SK-N-SH treated with all-trans-retinoic acid at 6 μM for 48 hours (cell line): ENCODE results near the gene REXO1.

ENCODE experiments used
- ARNTL ChIP-seq: fragments of 450-650 bp; formaldehyde crosslinking; IDR thresholded peaks from 2 replicates; pipeline ENCODE4 v1.5.0; 2020; ENCODE audit warnings: low read depth, mild to moderate bottlenecking, moderate library complexity, borderline replicate concordance
- BACH2 ChIP-seq: fragments of 250-450 bp; sonication (Bioruptor Pico); IDR thresholded peaks from 2 replicates; pipeline ENCODE4 v1.9.0; 2021; ENCODE audit warnings: mild to moderate bottlenecking, borderline replicate concordance
- CSDC2 ChIP-seq: fragments of 250-450 bp; sonication (Bioruptor Pico); IDR thresholded peaks from 2 replicates; pipeline ENCODE4 v1.5.0; 2020; ENCODE audit warnings: mild to moderate bottlenecking, moderate library complexity
- OSR1 ChIP-seq: fragments of 250-450 bp; sonication (Bioruptor Pico); IDR thresholded peaks from 2 replicates; pipeline ENCODE4 v1.8.0; 2022; ENCODE audit warnings: moderate library complexity, mild to moderate bottlenecking, inconsistent platforms
- SNAI2 ChIP-seq: fragments of 250-450 bp; sonication (Bioruptor Pico); IDR thresholded peaks from 2 replicates; pipeline ENCODE4 v1.5.0; 2020; ENCODE audit warnings: mild to moderate bottlenecking, moderate library complexity
- TOX ChIP-seq: fragments of 250-450 bp; sonication (Bioruptor Pico); IDR thresholded peaks from 2 replicates; pipeline ENCODE4 v1.8.0; 2021; ENCODE audit warnings: mild to moderate bottlenecking, moderate library complexity, borderline replicate concordance
- ZFP30 ChIP-seq: fragments of 450-650 bp; formaldehyde crosslinking; IDR thresholded peaks from 2 replicates; pipeline ENCODE4 v1.5.0; 2022; ENCODE audit warnings: mild to moderate bottlenecking, moderate library complexity
- ZNF8 ChIP-seq: fragments of 450-650 bp; formaldehyde crosslinking; IDR thresholded peaks from 2 replicates; pipeline ENCODE4 v1.5.0; 2020; ENCODE audit warnings: mild to moderate bottlenecking, moderate library complexity
- TF ChIP-seq, protein P1 (sequence below): fragments of 250-450 bp; sonication (Bioruptor Pico); IDR thresholded peaks from 2 replicates; pipeline ENCODE4 v1.5.1; 2020; ENCODE audit warnings: low read depth, mild to moderate bottlenecking, moderate library complexity
- TF ChIP-seq, protein P2 (sequence below): fragments of 250-450 bp; sonication (Bioruptor Pico); IDR thresholded peaks from 2 replicates; pipeline ENCODE4 v1.8.0; 2021; ENCODE audit warnings: low read depth, mild to moderate bottlenecking, moderate library complexity, borderline replicate concordance
- TF ChIP-seq, protein P3 (sequence below): fragments of 250-450 bp; sonication (Bioruptor Pico); IDR thresholded peaks from 2 replicates; pipeline ENCODE4 v1.8.0; 2020; ENCODE audit warnings: mild to moderate bottlenecking, moderate library complexity, borderline replicate concordance
- TF ChIP-seq, protein P4 (sequence below): fragments of 250-450 bp; sonication (Bioruptor Pico); IDR thresholded peaks from 2 replicates; pipeline ENCODE4 v1.5.1; 2021; ENCODE audit warnings: mild to moderate bottlenecking, moderate library complexity

DNA sequence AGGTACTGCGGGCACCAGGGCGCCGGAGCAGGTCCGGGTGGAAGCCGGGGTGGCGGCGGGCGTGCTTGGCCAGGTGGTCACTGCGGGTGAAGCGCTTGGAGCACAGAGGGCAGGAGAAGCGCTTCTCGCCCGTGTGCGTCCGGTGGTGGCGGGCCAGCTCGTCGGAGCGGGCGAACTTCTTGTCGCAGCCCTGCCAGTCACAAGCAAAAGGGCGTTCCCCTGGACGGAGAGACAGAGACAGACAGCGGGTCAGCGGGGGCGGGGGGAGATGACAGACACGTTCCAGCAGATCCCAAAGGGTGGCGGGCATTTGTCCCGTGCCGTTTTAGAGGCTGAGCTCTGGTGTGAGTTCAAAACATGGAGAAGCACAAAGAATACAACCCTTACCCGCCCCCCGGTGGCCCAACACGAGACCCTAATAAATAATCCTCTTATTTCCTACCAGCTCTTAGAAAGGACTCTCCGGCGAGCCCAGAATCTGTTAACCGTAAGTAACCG, 6.3 kb upstream of the REXO1 start:
- TF ChIP-seq, protein P1, sequence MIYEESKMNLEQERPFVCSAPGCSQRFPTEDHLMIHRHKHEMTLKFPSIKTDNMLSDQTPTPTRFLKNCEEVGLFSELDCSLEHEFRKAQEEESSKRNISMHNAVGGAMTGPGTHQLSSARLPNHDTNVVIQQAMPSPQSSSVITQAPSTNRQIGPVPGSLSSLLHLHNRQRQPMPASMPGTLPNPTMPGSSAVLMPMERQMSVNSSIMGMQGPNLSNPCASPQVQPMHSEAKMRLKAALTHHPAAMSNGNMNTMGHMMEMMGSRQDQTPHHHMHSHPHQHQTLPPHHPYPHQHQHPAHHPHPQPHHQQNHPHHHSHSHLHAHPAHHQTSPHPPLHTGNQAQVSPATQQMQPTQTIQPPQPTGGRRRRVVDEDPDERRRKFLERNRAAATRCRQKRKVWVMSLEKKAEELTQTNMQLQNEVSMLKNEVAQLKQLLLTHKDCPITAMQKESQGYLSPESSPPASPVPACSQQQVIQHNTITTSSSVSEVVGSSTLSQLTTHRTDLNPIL = no peak
- no peak for TF ChIP-seq OSR1 (CRISPR knock-in tag)
- TF ChIP-seq TOX = no peak
- TF ChIP-seq, protein P2, sequence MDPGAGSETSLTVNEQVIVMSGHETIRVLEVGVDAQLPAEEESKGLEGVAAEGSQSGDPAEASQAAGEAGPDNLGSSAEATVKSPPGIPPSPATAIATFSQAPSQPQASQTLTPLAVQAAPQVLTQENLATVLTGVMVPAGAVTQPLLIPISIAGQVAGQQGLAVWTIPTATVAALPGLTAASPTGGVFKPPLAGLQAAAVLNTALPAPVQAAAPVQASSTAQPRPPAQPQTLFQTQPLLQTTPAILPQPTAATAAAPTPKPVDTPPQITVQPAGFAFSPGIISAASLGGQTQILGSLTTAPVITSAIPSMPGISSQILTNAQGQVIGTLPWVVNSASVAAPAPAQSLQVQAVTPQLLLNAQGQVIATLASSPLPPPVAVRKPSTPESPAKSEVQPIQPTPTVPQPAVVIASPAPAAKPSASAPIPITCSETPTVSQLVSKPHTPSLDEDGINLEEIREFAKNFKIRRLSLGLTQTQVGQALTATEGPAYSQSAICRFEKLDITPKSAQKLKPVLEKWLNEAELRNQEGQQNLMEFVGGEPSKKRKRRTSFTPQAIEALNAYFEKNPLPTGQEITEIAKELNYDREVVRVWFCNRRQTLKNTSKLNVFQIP = no peak
- TF ChIP-seq BACH2 (CRISPR knock-in tag) = no peak
- TF ChIP-seq, protein P3, sequence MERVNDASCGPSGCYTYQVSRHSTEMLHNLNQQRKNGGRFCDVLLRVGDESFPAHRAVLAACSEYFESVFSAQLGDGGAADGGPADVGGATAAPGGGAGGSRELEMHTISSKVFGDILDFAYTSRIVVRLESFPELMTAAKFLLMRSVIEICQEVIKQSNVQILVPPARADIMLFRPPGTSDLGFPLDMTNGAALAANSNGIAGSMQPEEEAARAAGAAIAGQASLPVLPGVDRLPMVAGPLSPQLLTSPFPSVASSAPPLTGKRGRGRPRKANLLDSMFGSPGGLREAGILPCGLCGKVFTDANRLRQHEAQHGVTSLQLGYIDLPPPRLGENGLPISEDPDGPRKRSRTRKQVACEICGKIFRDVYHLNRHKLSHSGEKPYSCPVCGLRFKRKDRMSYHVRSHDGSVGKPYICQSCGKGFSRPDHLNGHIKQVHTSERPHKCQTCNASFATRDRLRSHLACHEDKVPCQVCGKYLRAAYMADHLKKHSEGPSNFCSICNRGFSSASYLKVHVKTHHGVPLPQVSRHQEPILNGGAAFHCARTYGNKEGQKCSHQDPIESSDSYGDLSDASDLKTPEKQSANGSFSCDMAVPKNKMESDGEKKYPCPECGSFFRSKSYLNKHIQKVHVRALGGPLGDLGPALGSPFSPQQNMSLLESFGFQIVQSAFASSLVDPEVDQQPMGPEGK = no peak
- no peak for TF ChIP-seq ZNF8 (CRISPR knock-in tag)
- TF ChIP-seq ARNTL = no peak
- no peak for TF ChIP-seq SNAI2
- TF ChIP-seq, protein P4, sequence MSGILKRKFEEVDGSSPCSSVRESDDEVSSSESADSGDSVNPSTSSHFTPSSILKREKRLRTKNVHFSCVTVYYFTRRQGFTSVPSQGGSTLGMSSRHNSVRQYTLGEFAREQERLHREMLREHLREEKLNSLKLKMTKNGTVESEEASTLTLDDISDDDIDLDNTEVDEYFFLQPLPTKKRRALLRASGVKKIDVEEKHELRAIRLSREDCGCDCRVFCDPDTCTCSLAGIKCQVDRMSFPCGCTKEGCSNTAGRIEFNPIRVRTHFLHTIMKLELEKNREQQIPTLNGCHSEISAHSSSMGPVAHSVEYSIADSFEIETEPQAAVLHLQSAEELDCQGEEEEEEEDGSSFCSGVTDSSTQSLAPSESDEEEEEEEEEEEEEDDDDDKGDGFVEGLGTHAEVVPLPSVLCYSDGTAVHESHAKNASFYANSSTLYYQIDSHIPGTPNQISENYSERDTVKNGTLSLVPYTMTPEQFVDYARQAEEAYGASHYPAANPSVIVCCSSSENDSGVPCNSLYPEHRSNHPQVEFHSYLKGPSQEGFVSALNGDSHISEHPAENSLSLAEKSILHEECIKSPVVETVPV (CRISPR knock-in tag) = no peak
- no peak for TF ChIP-seq CSDC2 (CRISPR knock-in tag)
- TF ChIP-seq ZFP30 (CRISPR knock-in tag) = no peak
